H7 (cell line): ENCODE results near the gene ICAM4. TPM values are rescaled to one million over a fixed set of nuclear protein-coding genes. Genes with fewer than 3 reads are reported as not detected.
"Not testable (repeated sequence)": the region's sequence is repeated elsewhere in the genome, so short reads cannot be mapped to it uniquely, and the experiment has no call there.

ENCODE experiments used
- DNase-seq: peaks from one replicate; pipeline ENCODE4 v3.0.0; 2012
- H3K27me3 ChIP-seq: 2 replicates; pipeline ENCODE4 v1.6.0; 2011; ENCODE audit warnings: mild to moderate bottlenecking, low read length; ENCODE audit not compliant: control insufficient read depth, insufficient read depth
- H3K36me3 ChIP-seq: replicated peaks from 2 replicates; pipeline ENCODE4 v1.5.1; 2011; ENCODE audit warnings: low read length; ENCODE audit not compliant: control insufficient read depth, insufficient read depth
- H3K4me3 ChIP-seq: 2 replicates; pipeline ENCODE4 v1.5.1; 2011; ENCODE audit warnings: low read depth, mild to moderate bottlenecking, control low read depth, low read length, moderate library complexity; ENCODE audit not compliant: insufficient read depth
- total RNA-seq: library from RNA; depleted of rRNA; stranded (reverse); fragments of >200 nt; shearing (Covaris generic); gene quantifications from 2 replicates; pipeline ENCODE4 v1.2.3, GENCODE V29; 2014; rRNA removed

ICAM4 gene, protein sequence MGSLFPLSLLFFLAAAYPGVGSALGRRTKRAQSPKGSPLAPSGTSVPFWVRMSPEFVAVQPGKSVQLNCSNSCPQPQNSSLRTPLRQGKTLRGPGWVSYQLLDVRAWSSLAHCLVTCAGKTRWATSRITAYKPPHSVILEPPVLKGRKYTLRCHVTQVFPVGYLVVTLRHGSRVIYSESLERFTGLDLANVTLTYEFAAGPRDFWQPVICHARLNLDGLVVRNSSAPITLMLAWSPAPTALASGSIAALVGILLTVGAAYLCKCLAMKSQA
- total RNA-seq, result 1.7 and 2.4 TPM in 2 replicates

DNA sequence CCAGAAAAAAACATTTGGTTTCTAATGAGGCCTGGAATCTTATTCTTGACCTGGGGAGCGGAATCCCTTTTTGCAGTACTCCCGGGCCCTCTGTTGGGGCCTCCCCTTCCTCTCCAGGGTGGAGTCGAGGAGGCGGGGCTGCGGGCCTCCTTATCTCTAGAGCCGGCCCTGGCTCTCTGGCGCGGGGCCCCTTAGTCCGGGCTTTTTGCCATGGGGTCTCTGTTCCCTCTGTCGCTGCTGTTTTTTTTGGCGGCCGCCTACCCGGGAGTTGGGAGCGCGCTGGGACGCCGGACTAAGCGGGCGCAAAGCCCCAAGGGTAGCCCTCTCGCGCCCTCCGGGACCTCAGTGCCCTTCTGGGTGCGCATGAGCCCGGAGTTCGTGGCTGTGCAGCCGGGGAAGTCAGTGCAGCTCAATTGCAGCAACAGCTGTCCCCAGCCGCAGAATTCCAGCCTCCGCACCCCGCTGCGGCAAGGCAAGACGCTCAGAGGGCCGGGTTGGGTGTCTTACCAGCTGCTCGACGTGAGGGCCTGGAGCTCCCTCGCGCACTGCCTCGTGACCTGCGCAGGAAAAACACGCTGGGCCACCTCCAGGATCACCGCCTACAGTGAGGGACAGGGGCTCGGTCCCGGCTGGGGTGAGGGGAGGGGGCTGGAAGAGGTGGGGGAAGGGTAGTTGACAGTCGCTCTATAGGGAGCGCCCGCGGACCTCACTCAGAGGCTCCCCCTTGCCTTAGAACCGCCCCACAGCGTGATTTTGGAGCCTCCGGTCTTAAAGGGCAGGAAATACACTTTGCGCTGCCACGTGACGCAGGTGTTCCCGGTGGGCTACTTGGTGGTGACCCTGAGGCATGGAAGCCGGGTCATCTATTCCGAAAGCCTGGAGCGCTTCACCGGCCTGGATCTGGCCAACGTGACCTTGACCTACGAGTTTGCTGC lies at the start of gene ICAM4:
Gene ICAM4, plus strand, starts transcription at position 153 of the 935 bp plus-strand sequence. Its CDS starts 58 bp downstream, at position 211.
- peak; percentile 90 for DNase-seq
- no peaks in the 10 kb centered on the region for H3K36me3 ChIP-seq
- H3K27me3 ChIP-seq, result peaks cover 52% of the 10 kb centered on the region
- peak within 1 kb of the TSS; percentile 51 for H3K4me3 ChIP-seq

DNA sequence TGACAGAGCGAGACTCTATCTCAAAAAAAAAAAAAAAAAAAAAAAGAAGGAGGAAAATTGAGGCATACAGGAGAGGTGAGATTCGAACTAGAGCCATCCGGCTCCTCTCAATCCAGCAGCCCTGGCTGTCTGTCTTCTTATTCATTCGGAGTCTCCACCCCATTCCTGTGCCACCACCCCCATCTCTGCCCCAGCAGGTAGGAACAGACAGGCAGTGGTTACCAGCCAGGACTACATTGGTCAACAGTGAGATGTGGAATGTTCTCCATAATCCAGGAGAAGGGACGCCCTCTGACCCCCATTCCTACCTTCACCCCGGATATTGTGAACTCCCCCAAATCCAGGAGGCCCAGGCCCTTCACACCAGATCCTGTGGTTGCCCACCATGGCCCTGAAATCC lies 49.1 kb upstream of the ICAM4 start:
- no peaks in the 10 kb centered on the region for H3K27me3 ChIP-seq
- no peak overlapping the region for H3K4me3 ChIP-seq
- no peaks in the 10 kb centered on the region for H3K36me3 ChIP-seq
- peak; percentile 17 for DNase-seq

DNA sequence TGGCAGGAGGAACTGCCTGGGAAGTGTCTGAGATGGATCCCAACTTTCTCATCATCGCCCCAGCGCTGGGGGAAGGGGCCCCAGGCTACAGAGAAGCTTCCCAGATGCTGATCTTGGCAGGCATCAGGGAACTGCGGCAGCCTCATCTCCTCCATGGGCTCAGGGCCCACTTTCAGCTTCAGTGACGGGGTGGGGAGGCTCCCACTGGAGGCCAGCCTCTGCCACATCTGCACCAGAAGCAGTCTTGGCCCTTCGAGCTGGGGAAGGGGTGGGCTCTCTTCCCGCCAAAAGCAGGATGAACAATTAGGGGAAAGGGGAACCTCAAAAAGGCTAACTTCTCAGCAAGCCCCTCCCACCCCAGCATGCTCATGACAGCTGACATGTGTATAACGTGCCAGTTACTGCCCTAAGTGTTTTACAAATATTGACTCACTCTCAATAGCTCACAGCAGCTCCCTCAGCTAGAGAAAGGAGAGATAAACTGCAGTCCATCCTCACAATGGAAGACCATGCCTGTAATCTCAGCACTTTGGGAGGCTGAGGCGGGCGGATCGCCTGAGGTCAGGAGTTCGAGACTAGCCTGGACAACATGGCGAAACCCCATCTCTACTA lies 48.5 kb upstream of the ICAM4 start:
- no peak for DNase-seq
- Histone ChIP-seq H3K36me3 (no peaks in the 10 kb centered on the region), H3K4me3 (no peak overlapping the region), H3K27me3 (no peaks in the 10 kb centered on the region)

DNA sequence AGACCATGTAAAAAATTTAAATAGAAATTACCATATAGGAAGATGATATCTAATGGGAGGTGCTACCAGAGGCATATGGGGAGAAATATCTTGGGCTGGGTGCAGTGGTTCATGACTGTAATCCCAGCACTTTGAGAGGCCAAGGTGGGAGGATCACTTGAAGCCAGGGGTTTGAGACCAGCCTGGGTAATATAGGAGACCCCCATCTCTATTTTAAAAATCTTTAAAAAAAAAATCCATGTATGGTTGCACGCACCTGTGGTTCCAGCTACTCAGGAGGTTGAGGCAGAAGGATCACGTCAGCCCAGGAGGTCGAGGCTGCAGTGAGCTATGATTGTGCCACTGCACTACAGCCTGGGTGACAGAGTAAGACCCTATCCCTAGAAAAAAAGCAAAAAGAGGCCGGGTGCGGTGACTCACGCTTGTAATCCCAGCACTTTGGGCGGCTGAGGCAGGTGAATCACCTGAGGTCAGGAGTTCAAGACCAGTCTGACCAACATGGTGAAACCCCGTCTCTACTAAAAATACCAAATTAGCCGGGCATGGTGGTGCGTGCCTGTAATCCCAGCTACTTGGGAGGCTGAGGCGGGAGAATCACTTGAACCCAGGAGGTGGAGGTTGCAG lies 44.8 kb upstream of the ICAM4 start:
- not testable (repeated sequence) for H3K27me3 ChIP-seq

DNA sequence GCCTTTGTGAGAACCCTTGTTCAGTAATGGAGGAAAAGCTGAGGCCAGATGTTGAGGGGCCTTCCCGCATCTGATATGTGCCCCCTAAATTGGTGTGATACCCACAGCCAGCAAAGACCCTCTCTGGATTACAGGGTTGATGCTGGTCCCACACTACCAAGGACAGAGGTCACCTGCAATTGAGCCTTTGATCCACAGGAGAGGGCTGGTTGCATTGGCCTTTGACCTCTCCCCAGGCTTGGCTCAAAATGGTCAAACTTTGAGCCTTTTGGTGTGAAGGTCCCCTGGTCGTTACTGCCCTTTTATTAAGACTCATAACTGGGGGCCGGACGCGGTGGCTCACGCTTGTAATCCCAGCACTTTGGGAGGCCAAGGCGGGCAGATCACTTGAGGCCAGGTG lies 43.1 kb upstream of the ICAM4 start:
- no peak for DNase-seq
- Histone ChIP-seq H3K4me3 (no peak overlapping the region), H3K36me3 (no peaks in the 10 kb centered on the region), H3K27me3 (no peaks in the 10 kb centered on the region)

More for the DNA sequence above, 44.8 kb upstream of the ICAM4 start:
- H3K4me3 ChIP-seq, H3K36me3 ChIP-seq, DNase-seq: not testable (repeated sequence)

DNA sequence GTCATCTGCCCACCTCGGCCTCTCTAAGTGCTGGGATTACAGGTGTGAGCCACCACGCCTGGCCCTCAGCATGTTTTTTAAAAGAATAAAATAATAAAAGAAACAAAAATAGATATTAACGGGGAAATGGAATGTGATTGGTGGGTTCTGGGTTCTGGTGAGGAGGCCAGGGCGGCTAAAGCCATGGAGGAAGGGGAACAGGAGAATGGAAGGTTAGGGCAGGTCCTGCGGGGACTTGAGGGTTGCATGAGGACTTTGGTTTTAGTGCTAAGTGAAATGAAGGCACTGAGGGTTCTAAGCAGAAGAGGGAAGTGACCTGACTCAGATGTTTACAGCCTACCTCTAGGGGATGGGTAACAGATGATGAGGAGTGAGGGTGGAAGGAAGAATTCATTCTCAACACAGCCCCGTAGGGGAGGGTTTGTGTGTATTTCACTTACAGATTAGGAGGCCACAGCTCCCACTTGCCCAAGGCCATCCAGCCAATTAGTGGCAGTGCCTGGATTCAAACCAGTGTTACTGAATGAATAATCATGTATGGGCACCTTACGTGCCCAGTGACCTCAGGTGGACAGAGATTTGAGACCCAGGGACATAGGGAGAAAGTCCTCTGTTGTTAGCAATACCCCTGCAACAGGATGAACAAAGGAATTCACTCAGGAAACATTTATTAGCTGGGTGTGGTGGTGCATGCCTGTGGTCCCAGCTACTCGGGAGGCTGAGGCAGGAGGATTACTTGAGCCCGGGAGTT lies 41.4 kb upstream of the ICAM4 start:
- no peak for DNase-seq
- Histone ChIP-seq H3K36me3 (no peaks in the 10 kb centered on the region), H3K27me3 (no peaks in the 10 kb centered on the region), H3K4me3 (no peak overlapping the region)

DNA sequence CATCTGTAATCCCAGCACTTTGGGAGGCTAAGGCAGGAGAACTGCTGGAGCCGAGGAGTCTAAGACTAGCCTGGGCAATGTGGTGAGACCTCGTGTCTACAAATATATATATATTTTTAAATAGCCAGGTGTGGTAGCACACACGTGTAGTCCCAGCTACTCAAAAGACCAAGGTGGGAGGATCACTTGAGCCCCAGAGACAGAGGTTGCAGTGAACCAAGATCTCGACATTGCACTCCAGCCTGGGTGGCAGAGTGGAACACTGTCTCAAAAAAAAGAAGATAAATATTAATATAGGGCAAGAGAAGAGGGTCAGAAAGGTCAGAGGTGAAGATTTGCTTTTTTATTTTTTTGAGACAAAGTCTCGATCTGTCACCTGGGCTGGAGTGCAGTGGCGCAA lies 40.2 kb upstream of the ICAM4 start:
- no peak overlapping the region for H3K4me3 ChIP-seq
- H3K27me3 ChIP-seq, result no peaks in the 10 kb centered on the region
- no peaks in the 10 kb centered on the region for H3K36me3 ChIP-seq
- no peak for DNase-seq

DNA sequence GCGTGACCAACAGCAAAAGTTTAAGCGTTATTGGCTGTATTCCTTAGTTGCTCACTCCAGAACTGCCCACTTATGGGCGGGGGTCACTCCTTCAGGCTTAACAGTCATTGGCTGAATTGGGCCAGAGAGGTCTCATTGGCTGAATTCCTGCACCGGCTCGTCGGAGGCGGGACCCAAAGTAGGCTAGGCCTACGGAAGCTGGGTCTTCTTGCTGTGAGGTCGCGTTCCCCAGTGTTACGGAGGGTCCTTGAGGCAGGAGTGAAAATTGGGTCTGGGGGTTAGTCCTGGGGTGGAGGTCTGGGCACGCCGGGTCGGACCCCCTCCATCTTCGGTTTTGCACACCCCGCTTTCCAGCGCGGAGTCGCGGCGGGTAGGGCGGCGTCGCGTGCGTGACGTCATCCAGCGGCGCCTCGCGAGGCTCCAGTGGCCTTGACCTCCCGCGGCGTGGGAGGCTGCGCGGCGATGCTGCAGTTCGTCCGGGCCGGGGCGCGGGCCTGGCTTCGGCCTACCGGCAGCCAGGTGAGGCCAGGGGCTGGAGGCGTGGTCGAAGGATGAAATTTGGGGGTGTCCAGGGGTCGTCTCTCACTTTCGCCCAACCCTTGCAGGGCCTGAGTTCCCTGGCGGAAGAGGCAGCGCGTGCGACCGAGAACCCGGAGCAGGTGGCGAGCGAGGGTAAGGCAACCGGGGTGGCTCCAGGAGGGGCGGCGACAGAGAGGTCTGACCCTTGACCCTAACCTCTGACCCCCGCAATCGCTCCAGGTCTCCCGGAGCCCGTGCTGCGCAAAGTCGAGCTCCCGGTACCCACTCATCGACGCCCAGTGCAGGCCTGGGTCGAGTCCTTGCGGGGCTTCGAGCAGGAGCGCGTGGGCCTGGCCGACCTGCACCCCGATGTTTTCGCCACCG lies 34.7 kb upstream of the ICAM4 start, which contains the start of gene MRPL4:
Gene MRPL4, plus strand, starts transcription at position 423 of the 903 bp plus-strand sequence. Its CDS starts 40 bp downstream, at position 463.
- peak within 1 kb of the TSS; percentile 98 for H3K4me3 ChIP-seq
- DNase-seq, result peak; percentile 98
- peaks cover 16% of the 10 kb centered on the region for H3K36me3 ChIP-seq
- H3K27me3 ChIP-seq, result no peaks in the 10 kb centered on the region

DNA sequence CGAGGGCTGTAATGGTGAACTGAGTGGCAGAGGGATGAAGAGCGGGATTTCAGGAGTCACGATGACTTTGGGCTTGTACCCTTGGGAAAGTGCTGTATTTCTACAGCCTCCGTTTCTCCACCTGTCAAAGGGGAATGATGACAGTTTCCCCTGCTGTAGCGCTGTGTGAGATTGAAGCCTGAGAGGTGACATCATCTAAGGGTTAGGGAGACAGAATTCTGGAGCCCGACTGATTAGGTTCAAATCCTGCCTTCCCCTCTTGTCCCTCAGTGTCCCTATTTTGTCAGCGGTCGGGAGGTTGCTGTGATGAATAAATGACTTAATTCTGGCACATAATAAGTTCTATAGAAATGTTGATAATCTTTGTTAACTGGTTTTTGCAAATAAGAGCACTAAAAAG lies 34.0 kb upstream of the ICAM4 start:
- H3K27me3 ChIP-seq, result no peaks in the 10 kb centered on the region
- H3K36me3 ChIP-seq, result peaks cover 21% of the 10 kb centered on the region
- DNase-seq, result no peak
- H3K4me3 ChIP-seq, result peak overlapping the region; percentile 98

DNA sequence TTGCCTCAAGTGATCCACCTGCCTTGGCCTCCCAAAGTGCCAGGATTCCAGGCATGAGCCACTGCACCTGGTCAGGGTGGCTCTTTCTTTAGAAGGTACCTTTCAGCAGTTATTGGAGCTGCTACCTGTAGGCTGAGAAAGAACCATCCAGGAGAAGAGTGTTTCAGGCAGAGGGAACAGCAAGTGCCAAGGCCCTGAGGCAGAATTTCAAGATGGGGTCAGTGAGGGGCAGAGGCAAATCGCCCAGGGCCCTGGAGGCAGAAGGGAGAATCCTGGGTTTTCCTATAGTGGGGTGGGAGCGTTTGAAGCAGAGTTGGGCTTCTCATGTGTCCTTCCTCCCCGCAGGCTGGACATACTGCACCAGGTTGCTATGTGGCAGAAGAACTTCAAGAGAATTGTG lies 32.5 kb upstream of the ICAM4 start:
- Histone ChIP-seq H3K36me3 (peaks cover 24% of the 10 kb centered on the region), H3K27me3 (no peaks in the 10 kb centered on the region), H3K4me3 (no peak overlapping the region)
- no peak for DNase-seq

DNA sequence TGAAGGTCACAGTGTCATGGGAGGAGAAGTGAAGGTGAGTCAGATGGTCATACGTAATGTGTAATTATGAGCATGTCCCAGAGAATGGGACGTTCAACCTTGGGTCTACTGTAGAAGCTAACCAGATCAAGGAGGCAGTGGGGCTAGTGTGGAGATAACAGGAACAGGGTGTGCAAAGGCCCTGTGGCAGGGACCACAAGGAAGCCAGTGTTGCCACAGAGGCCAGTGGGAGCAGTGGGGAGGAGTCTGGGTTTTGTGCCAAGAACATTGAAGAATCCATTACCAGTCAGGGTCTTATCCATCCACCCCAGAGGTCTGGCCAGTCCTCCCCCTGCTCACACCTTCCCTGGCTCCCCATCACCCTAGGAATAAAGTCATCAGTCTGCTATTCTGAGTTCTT lies 31.4 kb upstream of the ICAM4 start:
- no peaks in the 10 kb centered on the region for H3K27me3 ChIP-seq

DNA sequence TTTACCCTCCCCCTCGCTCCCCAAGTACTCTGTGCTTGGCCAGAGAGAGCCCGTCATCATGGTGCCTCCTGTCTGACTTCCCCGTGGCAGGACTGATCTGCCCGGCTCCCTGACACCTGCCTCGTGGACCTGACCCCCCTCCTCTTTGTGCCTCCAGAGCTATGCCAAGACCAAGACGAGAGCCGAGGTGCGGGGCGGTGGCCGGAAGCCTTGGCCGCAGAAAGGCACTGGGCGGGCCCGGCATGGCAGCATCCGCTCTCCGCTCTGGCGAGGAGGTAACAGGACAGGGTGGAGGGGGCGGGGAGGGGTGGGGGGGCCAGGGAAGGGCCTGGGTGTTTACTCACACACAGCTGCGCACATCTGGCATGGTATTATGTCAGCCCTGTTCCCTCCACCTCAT lies 30.2 kb upstream of the ICAM4 start:
- H3K27me3 ChIP-seq, result no peaks in the 10 kb centered on the region
- DNase-seq, result peak; percentile 19
- H3K4me3 ChIP-seq, result no peak overlapping the region
- H3K36me3 ChIP-seq, result peaks cover 24% of the 10 kb centered on the region

More for the DNA sequence above, 31.4 kb upstream of the ICAM4 start:
- Histone ChIP-seq H3K36me3 (peaks cover 24% of the 10 kb centered on the region), H3K4me3 (no peak overlapping the region)
- DNase-seq, result no peak
